A549 (cell line): ENCODE results near the gene MPRIP. TPM values are rescaled to one million over a fixed set of nuclear protein-coding genes. Genes with fewer than 3 reads are reported as not detected.

ENCODE experiments used
- ATAC-seq, 2 experiments: fragments of 200-7000 bp in 1 of 2; fragments of >200 bp in 1 of 2; cut with Nextera tagmentation in 1 of 2; cut with Tn5 transposase in 1 of 2; 3 replicates each; pipeline versions ENCODE4 v1.8.0 to v1.9.1; 2018 to 2020; ENCODE audit warnings: mild to moderate bottlenecking in 1 of 2, moderate library complexity in 1 of 2
- CTCF ChIA-PET: fragments of 300-600 bp; sonication (Branson Sonifier 250); formaldehyde crosslinking; extraction: SDS; loops from one replicate; lab custom pipeline; 2021; ENCODE audit warnings: antibody characterized with exemption, inconsistent platforms; lab: Yijun Ruan, JAX
- POLR2A ChIA-PET: fragments of 350-600 bp; formaldehyde crosslinking; extraction: SDS; loops from one replicate; lab custom pipeline; 2021; ENCODE audit warnings: antibody characterized with exemption, inconsistent platforms; lab: Yijun Ruan, JAX
- DNase-seq, 2 experiments: peaks; one replicate each; pipeline versions ENCODE4 v3.0.0 to v3.0.0-alpha.2; 2011 to 2016; ENCODE audit warnings: low read depth in 1 of 2, low spot score in 1 of 2
- FAIRE-seq: peaks from 2 replicates; lab custom pipeline; 2011; peaks lifted over from hg19 to GRCh38; lab: Jason Lieb, UNC
- H3K27ac ChIP-seq, 2 experiments: fragments of >200 bp; sonication (Bioruptor Twin); formaldehyde crosslinking; 3 replicates each; pipeline ENCODE4 v1.5.1; 2016 to 2017
- H3K4me1 ChIP-seq: fragments of >200 bp; sonication (Bioruptor Twin); formaldehyde crosslinking; 3 replicates; pipeline ENCODE4 v1.6.1; 2016
- H3K4me2 ChIP-seq: fragments of >200 bp; sonication (Bioruptor Twin); formaldehyde crosslinking; 3 replicates; pipeline ENCODE4 v1.6.1; 2016
- H3K4me3 ChIP-seq: fragments of >200 bp; sonication (Bioruptor Twin); formaldehyde crosslinking; 3 replicates; pipeline ENCODE4 v1.5.1; 2016
- H3K9me3 ChIP-seq: fragments of >200 bp; sonication (Bioruptor Twin); formaldehyde crosslinking; 3 replicates; pipeline ENCODE4 v1.6.1; 2016
- CBX2 ChIP-seq: fragments of 200-600 bp; sonication (generic); IDR thresholded peaks from 2 replicates; pipeline ENCODE4 v1.6.1; 2016; ENCODE audit warnings: low read depth, mild to moderate bottlenecking, borderline replicate concordance
- CBX8 ChIP-seq: fragments of 200-600 bp; sonication (generic); IDR thresholded peaks from 2 replicates; pipeline ENCODE4 v1.6.1; 2016
- CHD4 ChIP-seq: fragments of 200-600 bp; sonication (generic); IDR thresholded peaks from 2 replicates; pipeline ENCODE4 v1.6.1; 2016; ENCODE audit warnings: antibody characterized with exemption, mild to moderate bottlenecking, borderline replicate concordance
- EHF ChIP-seq: fragments of 250-450 bp; sonication (Bioruptor Pico); IDR thresholded peaks from 2 replicates; pipeline ENCODE4 v1.5.0; 2020; ENCODE audit warnings: mild to moderate bottlenecking
- FOXS1 ChIP-seq: fragments of 250-450 bp; sonication (Bioruptor Pico); IDR thresholded peaks from 2 replicates; pipeline ENCODE4 v1.5.0; 2020; ENCODE audit warnings: mild to moderate bottlenecking, moderate library complexity
- GATA3 ChIP-seq: IDR thresholded peaks from 2 replicates; pipeline ENCODE4 v1.6.1; 2012; ENCODE audit warnings: borderline replicate concordance
- HOXB5 ChIP-seq: fragments of 250-450 bp; sonication (Bioruptor Pico); IDR thresholded peaks from 2 replicates; pipeline ENCODE4 v1.5.0; 2020; ENCODE audit warnings: mild to moderate bottlenecking, moderate library complexity
- JUNB ChIP-seq: fragments of >200 bp; sonication (Bioruptor Twin); formaldehyde crosslinking; IDR thresholded peaks from 2 replicates; pipeline ENCODE4 v1.6.1; 2016
- KDM5A ChIP-seq: fragments of 200-600 bp; sonication (generic); IDR thresholded peaks from 2 replicates; pipeline ENCODE4 v1.6.1; 2016; ENCODE audit warnings: antibody characterized with exemption, mild to moderate bottlenecking
- MAFK ChIP-seq: fragments of 450-650 bp; IDR thresholded peaks from 2 replicates; pipeline ENCODE4 v1.6.1; 2014; ENCODE audit not compliant: partially characterized antibody
- PHF8 ChIP-seq: fragments of 200-600 bp; sonication (generic); IDR thresholded peaks from 2 replicates; pipeline ENCODE4 v1.6.1; 2016; ENCODE audit warnings: low read depth, mild to moderate bottlenecking, antibody characterized with exemption, moderate library complexity, borderline replicate concordance
- POLR2A ChIP-seq: IDR thresholded peaks from 2 replicates; pipeline ENCODE4 v1.6.1; 2012; ENCODE audit warnings: mild to moderate bottlenecking, low read length
- POLR2AphosphoS2 ChIP-seq: conservative IDR thresholded peaks from 2 replicates; pipeline ENCODE4 v1.6.1; 2012; ENCODE audit warnings: low read length, improper control_type of control experiment, inconsistent platforms
- RAD21 ChIP-seq, 2 experiments: fragments of >200 bp in 1 of 2; sonication (Bioruptor Twin) in 1 of 2; formaldehyde crosslinking in 1 of 2; IDR thresholded peaks in 1 of 2; conservative IDR thresholded peaks in 1 of 2; 2 replicates in 1 of 2; 3 replicates in 1 of 2; pipeline ENCODE4 v1.6.1; 2012 to 2018; ENCODE audit warnings: inconsistent platforms in 1 of 2
- RARB ChIP-seq: fragments of 250-450 bp; sonication (Bioruptor Pico); IDR thresholded peaks from 2 replicates; pipeline ENCODE4 v1.8.0; 2021; ENCODE audit warnings: mild to moderate bottlenecking, moderate library complexity
- RFX5 ChIP-seq: fragments of 450-650 bp; IDR thresholded peaks from 2 replicates; pipeline ENCODE4 v1.7.1; 2014; ENCODE audit warnings: antibody characterized with exemption, mild to moderate bottlenecking, moderate library complexity
- TFCP2L1 ChIP-seq: fragments of 250-450 bp; sonication (Bioruptor Pico); IDR thresholded peaks from 2 replicates; pipeline ENCODE4 v1.5.0; 2021; ENCODE audit warnings: mild to moderate bottlenecking
- TP53 ChIP-seq: fragments of 250-450 bp; sonication (Bioruptor Pico); IDR thresholded peaks from 2 replicates; pipeline ENCODE4 v1.5.0; 2021; ENCODE audit warnings: mild to moderate bottlenecking, moderate library complexity
- ZC3H11A ChIP-seq: fragments of 450-650 bp; IDR thresholded peaks from 2 replicates; pipeline ENCODE4 v1.6.1; 2014; ENCODE audit warnings: antibody characterized with exemption, mild to moderate bottlenecking
- WGBS: methylation state at CpG from one replicate; pipeline ENCODE4 v1.1.6; 2017; ENCODE audit errors: missing lambda C conversion rate; 5-methylcytosine and 5-hydroxymethylcytosine counted together
- polyA plus RNA-seq, 4 experiments: library from polyadenylated mRNA; depleted of rRNA in 3 of 4; stranded (reverse); fragments of >200 nt; fragmentation: RNase III in 1 of 4; extraction: RNeasy Plus Mini Kit Qiagen cat#74134 plus additional on column Dnase treatment in 1 of 4; gene quantifications; 2 replicates in 3 of 4; 3 replicates in 1 of 4; pipeline ENCODE4 v1.2.3, GENCODE V29; 2011 to 2017
- TF ChIP-seq, protein P1 (sequence below): IDR thresholded peaks from 2 replicates; pipeline ENCODE4 v1.6.1; 2012
- TF ChIP-seq, protein P2 (sequence below): fragments of 150-350 bp; IDR thresholded peaks from 2 replicates; pipeline ENCODE4 v1.6.1; 2014; ENCODE audit warnings: low read depth, mild to moderate bottlenecking, low read length
- TF ChIP-seq, protein P3 (sequence below): fragments of 250-450 bp; sonication (Bioruptor Pico); IDR thresholded peaks from 2 replicates; pipeline ENCODE4 v1.5.0; 2020; ENCODE audit warnings: low read depth, mild to moderate bottlenecking, moderate library complexity

MPRIP gene
- polyA plus RNA-seq, 2 of the 4 experiments (the other 2 are of a cell fraction) = 147 to 228 TPM

DNA sequence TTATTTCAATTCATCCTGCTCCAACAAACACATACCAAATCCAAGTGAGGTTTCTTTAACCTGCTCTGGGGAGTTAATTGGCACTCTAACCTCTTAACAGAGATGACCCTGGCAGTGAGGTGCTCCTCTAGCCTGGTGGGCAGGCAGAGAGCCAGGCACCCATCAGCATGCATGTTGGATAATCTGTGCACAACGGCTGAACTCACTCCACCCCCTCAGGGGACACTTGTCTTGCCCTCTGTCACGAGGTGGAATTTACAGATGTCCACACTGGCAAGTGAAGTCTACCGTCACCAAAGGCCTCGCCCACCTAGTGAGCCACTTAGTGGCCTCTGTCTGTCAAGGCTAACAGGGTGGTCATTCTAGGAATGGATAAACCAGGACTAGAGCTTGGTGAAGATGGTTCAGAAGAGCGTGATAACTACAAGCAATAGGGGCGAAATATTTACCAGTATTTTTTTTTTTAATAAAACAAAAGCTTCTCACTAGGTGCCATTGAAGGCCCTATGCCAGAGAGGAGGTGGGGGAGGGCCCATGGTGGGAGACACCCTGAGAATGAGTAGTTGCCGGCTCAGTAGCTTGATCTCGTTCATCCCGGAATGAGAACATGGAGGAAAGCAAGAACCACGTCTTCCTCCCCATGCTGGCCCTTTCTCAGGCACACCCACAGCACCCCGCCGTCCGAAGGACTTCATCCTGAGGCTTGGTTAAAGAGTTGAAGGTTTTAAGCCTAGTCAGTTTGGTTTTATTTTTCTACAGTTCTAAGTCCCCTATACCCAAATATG is 138.7 kb downstream of the MPRIP start:
- Histone ChIP-seq H3K9me3 (no peaks in the 10 kb centered on the region), H3K4me1 (0 out of 3 replicates have a peak, but pooled peaks cover under 1% of the 10 kb centered on the region), H3K4me3 (no peak overlapping the region), H3K4me2 (no peak overlapping the region), H3K27ac (no peak overlapping the region)
- ATAC-seq = no peak
- DNase-seq = no peak
- TF ChIP-seq KDM5A = no peak
- TF ChIP-seq ZC3H11A = no peak
- TF ChIP-seq TP53 (CRISPR knock-in tag) = no peak
- peak; percentile 61 for FAIRE-seq
- 85% methylated on average over 13 of the region's 13 CpGs for WGBS
- ChIA-PET CTCF (interaction anchor here (0.6 to 1.7 kb wide), 6 partner anchors 13 to 265 kb away, joined by 3 to 4 read pairs (median 3); no protein-coding TSS in a partner anchor), POLR2A (no interaction called here)

DNA sequence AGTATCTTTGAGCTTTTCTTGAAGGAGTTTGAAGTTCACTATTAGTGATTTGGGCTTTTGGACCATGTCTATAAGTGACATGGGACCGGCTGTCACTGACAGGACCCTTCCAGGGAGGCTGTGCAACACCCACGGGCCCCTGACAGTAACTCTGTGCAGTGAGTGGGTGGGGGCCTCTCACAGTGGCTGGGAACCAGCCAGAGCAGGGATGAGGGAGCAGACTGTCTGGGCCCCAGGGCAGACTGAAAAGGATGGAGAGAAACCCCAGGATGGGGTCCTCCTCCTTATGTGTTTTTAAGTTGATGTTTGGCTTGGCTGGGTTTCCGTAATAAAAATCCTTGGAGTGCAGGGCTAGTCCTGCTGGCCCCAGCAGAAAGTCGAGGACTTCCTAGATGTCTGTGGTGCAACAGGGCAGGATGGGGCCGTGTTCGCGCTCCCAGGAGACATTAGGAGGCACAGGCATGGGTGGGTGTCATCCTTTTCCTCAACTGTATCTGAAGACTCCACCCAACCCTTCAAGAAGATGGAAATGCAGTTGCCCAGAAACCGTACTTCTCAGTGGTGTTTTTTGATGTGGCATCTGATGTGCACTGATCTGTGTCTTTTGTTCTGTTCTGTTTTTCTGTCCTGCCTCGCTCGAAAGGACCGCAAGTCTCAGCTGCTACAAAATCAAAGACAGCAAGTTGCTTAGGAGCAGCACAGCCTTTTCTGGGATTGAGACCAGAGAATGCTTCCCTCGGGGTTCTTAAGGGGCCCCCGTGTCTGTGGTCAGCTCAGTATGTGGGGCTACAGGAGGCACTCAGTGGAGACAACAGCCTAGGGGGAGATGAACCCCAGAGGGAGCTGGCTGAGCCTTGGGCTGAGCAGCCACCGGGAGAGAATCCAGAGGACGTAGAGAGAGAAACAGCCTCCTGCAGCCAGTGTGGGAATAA is 139.7 kb downstream of the MPRIP start:
- ChIA-PET CTCF (interaction anchor here (1.0 to 1.7 kb wide), 4 partner anchors 10 to 41 kb away, joined by 3 read pairs; no protein-coding TSS in a partner anchor), POLR2A (no interaction called here)
- Histone ChIP-seq H3K4me1 (0 out of 3 replicates have a peak, but pooled peaks cover 4% of the 10 kb centered on the region), H3K4me3 (no peak overlapping the region), H3K27ac (no peak overlapping the region), H3K4me2 (no peak overlapping the region), H3K9me3 (no peaks in the 10 kb centered on the region)
- no peak for FAIRE-seq
- TF ChIP-seq CBX2 (no peak), FOXS1 (CRISPR knock-in tag) (no peak), TFCP2L1 (CRISPR knock-in tag) (no peak), RARB (no peak), EHF (CRISPR knock-in tag) (no peak), RFX5 (no peak), PHF8 (no peak), CHD4 (no peak), POLR2A (no peak), JUNB (no peak)
- TF ChIP-seq, protein P1, sequence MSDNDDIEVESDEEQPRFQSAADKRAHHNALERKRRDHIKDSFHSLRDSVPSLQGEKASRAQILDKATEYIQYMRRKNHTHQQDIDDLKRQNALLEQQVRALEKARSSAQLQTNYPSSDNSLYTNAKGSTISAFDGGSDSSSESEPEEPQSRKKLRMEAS = no peak
- 85% methylated on average over 15 of the region's 15 CpGs for WGBS
- DNase-seq = no peak
- ATAC-seq = no peak

DNA sequence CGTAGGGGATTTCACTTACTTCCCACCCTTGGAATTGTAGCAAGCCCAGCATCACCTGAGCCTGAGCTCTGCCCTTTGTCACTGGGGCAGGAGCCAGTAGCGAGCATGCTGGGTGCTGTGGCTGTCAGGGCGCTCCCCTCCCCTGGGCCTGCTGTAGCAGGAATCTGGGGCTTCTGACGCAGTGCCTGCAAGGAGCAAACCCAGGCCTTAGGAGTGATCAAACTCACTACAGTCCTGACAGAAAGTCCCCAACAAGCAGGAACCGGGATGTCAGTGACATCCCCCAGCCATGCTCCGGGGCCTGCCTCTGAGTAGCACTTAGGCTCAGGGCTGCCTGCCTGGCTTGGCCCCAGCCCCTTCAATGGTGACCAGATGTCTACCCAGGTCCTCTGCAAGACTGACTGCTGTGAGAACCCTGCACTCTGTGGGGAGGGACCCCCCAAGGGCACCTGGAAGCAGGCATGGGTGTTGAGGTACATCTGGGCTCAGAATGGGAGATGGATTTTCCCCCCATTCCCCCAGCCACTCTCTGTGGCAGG is 140.4 kb downstream of the MPRIP start:
- POLR2A ChIA-PET = no interaction called here
- ATAC-seq (no peak; a peak in 1 of 6 replicates), DNase-seq (no peak), FAIRE-seq (no peak)
- Histone ChIP-seq H3K4me1 (0 out of 3 replicates have a peak, but pooled peaks cover 4% of the 10 kb centered on the region), H3K4me2 (no peak overlapping the region), H3K9me3 (no peaks in the 10 kb centered on the region), H3K4me3 (no peak overlapping the region), H3K27ac (no peak overlapping the region)
- TF ChIP-seq MAFK = no peak
- TF ChIP-seq CBX8 = no peak
- no peak for TF ChIP-seq RAD21 (conservative IDR thresholded peaks at IDR 0.05 in 1 of 2, IDR thresholded peaks at IDR 0.05 in 1 of 2)
- no peak for TF ChIP-seq RARB
- TF ChIP-seq, protein P2, sequence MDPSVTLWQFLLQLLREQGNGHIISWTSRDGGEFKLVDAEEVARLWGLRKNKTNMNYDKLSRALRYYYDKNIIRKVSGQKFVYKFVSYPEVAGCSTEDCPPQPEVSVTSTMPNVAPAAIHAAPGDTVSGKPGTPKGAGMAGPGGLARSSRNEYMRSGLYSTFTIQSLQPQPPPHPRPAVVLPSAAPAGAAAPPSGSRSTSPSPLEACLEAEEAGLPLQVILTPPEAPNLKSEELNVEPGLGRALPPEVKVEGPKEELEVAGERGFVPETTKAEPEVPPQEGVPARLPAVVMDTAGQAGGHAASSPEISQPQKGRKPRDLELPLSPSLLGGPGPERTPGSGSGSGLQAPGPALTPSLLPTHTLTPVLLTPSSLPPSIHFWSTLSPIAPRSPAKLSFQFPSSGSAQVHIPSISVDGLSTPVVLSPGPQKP = no peak
- no peak for TF ChIP-seq HOXB5 (CRISPR knock-in tag)
- no peak for TF ChIP-seq EHF (CRISPR knock-in tag)
- TF ChIP-seq POLR2AphosphoS2 = no peak
- no peak for TF ChIP-seq GATA3
- TF ChIP-seq, protein P3, sequence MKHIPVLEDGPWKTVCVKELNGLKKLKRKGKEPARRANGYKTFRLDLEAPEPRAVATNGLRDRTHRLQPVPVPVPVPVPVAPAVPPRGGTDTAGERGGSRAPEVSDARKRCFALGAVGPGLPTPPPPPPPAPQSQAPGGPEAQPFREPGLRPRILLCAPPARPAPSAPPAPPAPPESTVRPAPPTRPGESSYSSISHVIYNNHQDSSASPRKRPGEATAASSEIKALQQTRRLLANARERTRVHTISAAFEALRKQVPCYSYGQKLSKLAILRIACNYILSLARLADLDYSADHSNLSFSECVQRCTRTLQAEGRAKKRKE (CRISPR knock-in tag) = no peak
- TF ChIP-seq RFX5 = no peak
- CTCF ChIA-PET = interaction anchor here (1.1 to 1.9 kb wide), 4 partner anchors 9 to 182 kb away, joined by 3 to 6 read pairs (median 3); no protein-coding TSS in a partner anchor
- 86% methylated on average over 5 of the region's 6 CpGs for WGBS
